Measurements from ENCODE around the gene STK32B. TPM values are rescaled to one million over a fixed set of nuclear protein-coding genes. Genes with fewer than 3 reads are reported as not detected.
"Not testable (repeated sequence)": the region's sequence is repeated elsewhere in the genome, so short reads cannot be mapped to it uniquely, and the experiment has no call there.

Gene STK32B
- total RNA-seq, 1 donor from 2014 or later = 1.6 TPM

- intact Hi-C loops (cut with DNase I) = no loop called here
- ATAC-seq (no peak), DNase-seq (ENCODE audit: low spot score) (no peak)
Measured at GRCh38 chr4:5052726-5053425, 1.6 kb downstream of the STK32B start.

GRCh38 chr4:5054532-5054931 is 3.3 kb downstream of the STK32B start:
- intact Hi-C loops (cut with DNase I) = no loop called here
- DNase-seq (ENCODE audit: low spot score) = no peak
- no peak for ATAC-seq

- no peak for ATAC-seq
- intact Hi-C loops (cut with DNase I) = no loop called here
- DNase-seq (ENCODE audit: low spot score) = no peak
Measured at GRCh38 chr4:5055411-5055810, 4.1 kb downstream of the STK32B start.

GRCh38 chr4:5066101-5066500 is 14.8 kb downstream of the STK32B start:
- DNase-seq (ENCODE audit: low spot score) (no peak), ATAC-seq (no peak)
- intact Hi-C loops (cut with DNase I) = no loop called here

GRCh38 chr4:5066968-5067367 is 15.7 kb downstream of the STK32B start:
- DNase-seq (ENCODE audit: low spot score); ATAC-seq; intact Hi-C loops (cut with DNase I): not testable (repeated sequence)

- DNase-seq (ENCODE audit: low spot score) (no peak), ATAC-seq (no peak)
- intact Hi-C loops (cut with DNase I) = no loop called here
Measured at GRCh38 chr4:5067908-5068307, 16.6 kb downstream of the STK32B start.

GRCh38 chr4:5069901-5070300 is 18.6 kb downstream of the STK32B start:
- intact Hi-C loops (cut with DNase I) = no loop called here
- DNase-seq (ENCODE audit: low spot score) (no peak), ATAC-seq (no peak)

- intact Hi-C loops (cut with DNase I) = no loop called here
- DNase-seq (ENCODE audit: low spot score) = no peak
- no peak for ATAC-seq
Measured at GRCh38 chr4:5072948-5073347, 21.7 kb downstream of the STK32B start.

- DNase-seq (ENCODE audit: low spot score) (no peak), ATAC-seq (no peak)
- intact Hi-C loops (cut with DNase I) = no loop called here
Measured at GRCh38 chr4:5078009-5078408, 26.7 kb downstream of the STK32B start.

GRCh38 chr4:5079581-5079980 is 28.3 kb downstream of the STK32B start:
- no peak for DNase-seq (ENCODE audit: low spot score)
- ATAC-seq = no peak
- intact Hi-C loops (cut with DNase I) = no loop called here

GRCh38 chr4:5081441-5081999 is 30.2 kb downstream of the STK32B start:
- no peak for ATAC-seq
- intact Hi-C loops (cut with DNase I) = no loop called here

GRCh38 chr4:5082376-5082775 is 31.1 kb downstream of the STK32B start:
- no peak for DNase-seq (ENCODE audit: low spot score)
- intact Hi-C loops (cut with DNase I) = no loop called here
- no peak for ATAC-seq

More at GRCh38 chr4:5081441-5081999, 30.2 kb downstream of the STK32B start:
- DNase-seq (ENCODE audit: low spot score) = no peak

GRCh38 chr4:5084911-5085475 is 33.7 kb downstream of the STK32B start:
- intact Hi-C loops (cut with DNase I) = no loop called here

GRCh38 chr4:5086535-5086934 is 35.3 kb downstream of the STK32B start:
- DNase-seq (ENCODE audit: low spot score) = no peak
- ATAC-seq = no peak
- intact Hi-C loops (cut with DNase I) = no loop called here

More at GRCh38 chr4:5084911-5085475, 33.7 kb downstream of the STK32B start:
- no peak for DNase-seq (ENCODE audit: low spot score)
- no peak for ATAC-seq

- intact Hi-C loops (cut with DNase I) = no loop called here
- DNase-seq (ENCODE audit: low spot score) (no peak), ATAC-seq (no peak)
Measured at GRCh38 chr4:5096261-5096660, 45.0 kb downstream of the STK32B start.

- ATAC-seq = no peak
- DNase-seq (ENCODE audit: low spot score) = no peak
- intact Hi-C loops (cut with DNase I) = no loop called here
Measured at GRCh38 chr4:5098176-5098575, 46.9 kb downstream of the STK32B start.

GRCh38 chr4:5100336-5100735 is 49.1 kb downstream of the STK32B start:
- DNase-seq (ENCODE audit: low spot score) (no peak), ATAC-seq (no peak)
- intact Hi-C loops (cut with DNase I) = no loop called here

GRCh38 chr4:5100986-5101385 is 49.7 kb downstream of the STK32B start:
- intact Hi-C loops (cut with DNase I) = no loop called here
- DNase-seq (ENCODE audit: low spot score) (no peak), ATAC-seq (no peak)

GRCh38 chr4:5101571-5101970 is 50.3 kb downstream of the STK32B start:
- ATAC-seq = no peak
- DNase-seq (ENCODE audit: low spot score) = no peak
- intact Hi-C loops (cut with DNase I) = no loop called here

- intact Hi-C loops (cut with DNase I) = no loop called here
- DNase-seq (ENCODE audit: low spot score) (no peak), ATAC-seq (no peak)
Measured at GRCh38 chr4:5110901-5111300, 59.6 kb downstream of the STK32B start.
